ENCODE measurements around the gene LMAN2. TPM values are rescaled to one million over a fixed set of nuclear protein-coding genes. Genes with fewer than 3 reads are reported as not detected.
"Not testable (repeated sequence)": the region's sequence is repeated elsewhere in the genome, so short reads cannot be mapped to it uniquely, and the experiment has no call there.

The LMAN2 gene
- total RNA-seq, 1 experiment from 2014 or later: 273 TPM

GRCh38 chr5:177368869-177369644 is 17.6 kb upstream of the LMAN2 start:
- DNase-seq (ENCODE audit: low read depth, low spot score): peak; percentile 41
- in situ Hi-C loops (cut with HindIII; ENCODE audit: low pct_unique_long_range_greater_than_20kb, low sequenced_read_pairs): no loop called here

GRCh38 chr5:177367981-177368868 is 16.8 kb upstream of the LMAN2 start:
- in situ Hi-C loops (cut with HindIII; ENCODE audit: low pct_unique_long_range_greater_than_20kb, low sequenced_read_pairs): no loop called here

GRCh38 chr5:177367323-177367848 is 15.9 kb upstream of the LMAN2 start:
- in situ Hi-C loops (cut with HindIII; ENCODE audit: low pct_unique_long_range_greater_than_20kb, low sequenced_read_pairs): no loop called here
- DNase-seq (ENCODE audit: low read depth, low spot score): no peak

More at GRCh38 chr5:177367981-177368868, 16.8 kb upstream of the LMAN2 start:
- no peak for DNase-seq (ENCODE audit: low read depth, low spot score)

GRCh38 chr5:177366528-177367322 is 15.3 kb upstream of the LMAN2 start:
- DNase-seq (ENCODE audit: low read depth, low spot score): no peak
- in situ Hi-C loops (cut with HindIII; ENCODE audit: low pct_unique_long_range_greater_than_20kb, low sequenced_read_pairs): no loop called here

- in situ Hi-C loops (cut with HindIII; ENCODE audit: low pct_unique_long_range_greater_than_20kb, low sequenced_read_pairs): no loop called here
- DNase-seq (ENCODE audit: low read depth, low spot score): no peak
These were observed 14.5 kb upstream of the LMAN2 start for GRCh38 chr5:177365845-177366527.

- no peak for DNase-seq (ENCODE audit: low read depth, low spot score)
These were observed 12.9 kb upstream of the LMAN2 start for GRCh38 chr5:177364159-177364962.

GRCh38 chr5:177363565-177363964 is 12.1 kb upstream of the LMAN2 start:
- no peak for DNase-seq (ENCODE audit: low read depth, low spot score)
- in situ Hi-C loops (cut with HindIII; ENCODE audit: low pct_unique_long_range_greater_than_20kb, low sequenced_read_pairs): no loop called here

More at GRCh38 chr5:177364159-177364962, 12.9 kb upstream of the LMAN2 start:
- in situ Hi-C loops (cut with HindIII; ENCODE audit: low pct_unique_long_range_greater_than_20kb, low sequenced_read_pairs): no loop called here

- no peak for DNase-seq (ENCODE audit: low read depth, low spot score)
- in situ Hi-C loops (cut with HindIII; ENCODE audit: low pct_unique_long_range_greater_than_20kb, low sequenced_read_pairs): no loop called here
These were observed 11.4 kb upstream of the LMAN2 start for GRCh38 chr5:177362610-177363507.

- in situ Hi-C loops (cut with HindIII; ENCODE audit: low pct_unique_long_range_greater_than_20kb, low sequenced_read_pairs): no loop called here
These were observed 10.8 kb upstream of the LMAN2 start for GRCh38 chr5:177362292-177362609.

GRCh38 chr5:177361418-177362291 is 10.2 kb upstream of the LMAN2 start:
- no peak for DNase-seq (ENCODE audit: low read depth, low spot score)
- in situ Hi-C loops (cut with HindIII; ENCODE audit: low pct_unique_long_range_greater_than_20kb, low sequenced_read_pairs): no loop called here

More at GRCh38 chr5:177362292-177362609, 10.8 kb upstream of the LMAN2 start:
- no peak for DNase-seq (ENCODE audit: low read depth, low spot score)

- DNase-seq (ENCODE audit: low read depth, low spot score); in situ Hi-C loops (cut with HindIII; ENCODE audit: low pct_unique_long_range_greater_than_20kb, low sequenced_read_pairs): not testable (repeated sequence)
These were observed 9.3 kb upstream of the LMAN2 start for GRCh38 chr5:177360740-177361139.

- in situ Hi-C loops (cut with HindIII; ENCODE audit: low pct_unique_long_range_greater_than_20kb, low sequenced_read_pairs): no loop called here
These were observed 8.4 kb upstream of the LMAN2 start for GRCh38 chr5:177359860-177360259.

GRCh38 chr5:177359451-177359851 is 8.0 kb upstream of the LMAN2 start:
- DNase-seq (ENCODE audit: low read depth, low spot score): no peak
- in situ Hi-C loops (cut with HindIII; ENCODE audit: low pct_unique_long_range_greater_than_20kb, low sequenced_read_pairs): no loop called here

More at GRCh38 chr5:177359860-177360259, 8.4 kb upstream of the LMAN2 start:
- DNase-seq (ENCODE audit: low read depth, low spot score): no peak

GRCh38 chr5:177358370-177358819 is 6.9 kb upstream of the LMAN2 start:
- no peak for DNase-seq (ENCODE audit: low read depth, low spot score)
- in situ Hi-C loops (cut with HindIII; ENCODE audit: low pct_unique_long_range_greater_than_20kb, low sequenced_read_pairs): no loop called here
